OCI-M1 (cell line): Measurements from ENCODE around the gene CFAP70.

ENCODE experiments used
- DNase-seq: peaks from one replicate; lab custom pipeline; 2025; lab: John Stamatoyannopoulos, UW

Gene CFAP70

DNA sequence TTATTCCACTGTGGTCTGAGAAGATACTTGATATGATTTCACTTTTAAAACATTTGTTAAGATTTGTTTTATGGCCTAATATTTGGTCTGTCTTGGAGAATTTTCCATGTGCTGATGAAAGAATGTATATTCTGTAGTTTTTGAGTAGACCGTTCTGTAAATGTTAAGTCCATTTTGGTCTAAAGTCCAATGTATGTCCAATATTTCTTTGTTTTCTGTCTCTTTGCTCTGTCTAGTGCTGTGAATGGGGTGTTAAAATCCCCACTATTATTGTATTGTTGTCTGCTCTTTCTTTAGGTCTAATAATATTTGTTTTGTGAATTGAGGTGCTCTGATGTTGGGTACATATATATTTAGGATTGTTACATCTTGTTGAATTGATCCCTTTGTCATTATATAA lies 142.9 kb downstream of the CFAP70 start:
- no peak for DNase-seq

DNA sequence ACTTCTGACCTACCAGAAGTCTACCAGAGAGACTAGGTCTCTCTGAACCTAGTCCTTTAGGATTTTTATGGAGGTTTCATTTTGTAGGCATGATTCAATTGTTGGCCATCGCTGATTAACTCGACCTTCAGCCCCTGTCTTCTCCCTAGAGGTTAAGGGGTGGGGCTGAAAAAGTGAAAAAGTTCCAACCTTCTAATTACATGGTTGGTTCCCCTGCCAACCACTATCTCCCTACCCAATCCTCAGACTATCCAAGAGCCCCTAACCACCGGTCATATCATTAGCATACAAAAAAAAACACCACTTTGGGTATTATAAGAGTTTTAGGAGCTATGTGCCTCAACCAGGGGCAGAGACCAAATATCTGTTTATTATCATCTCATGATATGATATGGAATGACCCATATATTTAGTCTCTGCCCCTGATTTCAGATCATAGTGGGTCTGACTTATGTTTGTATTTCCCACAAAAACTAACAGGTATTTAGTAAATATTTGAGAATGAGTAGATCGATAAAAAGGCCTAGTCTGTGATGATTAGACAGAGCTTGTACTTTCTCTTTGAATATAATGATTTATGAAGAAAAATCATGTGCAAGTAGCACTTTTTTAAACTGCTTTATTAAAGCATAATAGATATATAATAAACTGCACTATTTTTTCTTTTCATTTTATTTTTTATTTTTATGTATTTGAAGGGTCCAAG lies 147.4 kb downstream of the CFAP70 start:
- DNase-seq = peak; percentile 71

DNA sequence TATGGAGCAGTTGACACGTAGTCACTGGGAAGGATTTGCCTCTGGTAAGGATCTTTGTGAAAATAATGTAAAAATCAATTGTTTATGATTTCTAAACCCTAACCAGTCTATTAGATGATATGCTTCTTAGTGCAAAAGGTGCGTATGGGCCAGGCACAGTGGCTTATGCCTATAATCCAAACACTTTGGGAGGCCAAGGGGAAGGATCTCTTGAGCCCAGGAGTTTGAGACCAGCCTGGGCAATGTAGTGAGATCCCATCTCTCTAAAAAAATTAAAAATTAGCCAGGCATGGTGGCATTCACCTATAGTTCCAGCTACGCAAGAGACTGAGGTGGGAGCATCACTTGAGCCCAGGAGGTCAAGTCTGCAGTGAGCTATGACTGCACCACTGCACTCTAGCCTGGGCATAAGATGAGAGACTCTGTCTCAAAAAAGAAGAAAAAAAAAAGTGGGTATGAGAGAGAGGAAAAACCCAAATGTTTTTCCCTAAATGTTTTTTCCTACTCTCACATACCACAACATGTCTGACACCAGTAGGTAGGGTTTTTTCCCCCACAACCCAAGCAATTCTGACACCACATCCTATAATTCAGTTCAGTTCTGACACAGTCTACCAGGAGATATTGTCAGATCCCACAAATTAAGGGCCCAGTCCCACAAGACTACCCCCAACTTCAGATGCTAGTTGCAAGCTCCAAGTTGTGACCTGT lies 148.1 kb downstream of the CFAP70 start:
- no peak for DNase-seq

DNA sequence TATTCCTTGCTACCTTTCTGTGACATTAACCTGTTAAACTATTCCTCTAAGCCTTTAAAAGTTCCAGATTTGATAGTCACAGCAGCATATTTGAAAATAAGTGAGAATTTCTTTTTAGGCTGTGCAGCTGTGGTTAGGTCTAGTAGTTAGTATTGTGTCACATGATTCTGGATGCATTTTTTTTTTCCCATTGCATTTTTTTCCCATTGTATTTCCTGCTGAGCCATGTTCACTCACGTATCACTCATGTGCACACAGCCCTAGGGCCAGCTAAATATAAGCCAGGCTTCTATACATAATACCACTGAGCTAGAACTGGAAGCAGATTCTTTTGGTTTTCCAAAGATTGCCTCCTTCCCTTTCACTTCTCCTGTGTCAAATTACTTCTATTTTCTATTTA lies 149.0 kb downstream of the CFAP70 start:
- DNase-seq = no peak

DNA sequence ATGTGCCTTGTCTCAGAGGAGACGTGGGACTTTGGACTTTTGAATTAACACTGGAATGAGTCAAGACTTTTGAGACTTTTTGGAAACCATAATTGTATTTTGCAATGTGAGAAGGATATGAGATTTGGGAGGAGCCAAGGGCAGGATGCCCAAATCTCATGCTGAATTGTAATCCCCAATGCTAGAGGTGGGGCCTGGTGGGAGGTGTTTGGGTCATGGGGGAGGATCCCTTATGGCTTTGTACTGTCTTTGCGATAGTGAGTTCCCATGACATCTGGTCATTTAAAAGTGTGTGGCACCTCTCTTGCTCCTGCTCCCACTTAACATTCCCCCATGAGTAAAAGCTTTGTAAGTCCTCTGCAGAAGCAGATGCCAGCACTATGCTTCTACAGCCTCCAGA lies 150.8 kb downstream of the CFAP70 start:
- no peak for DNase-seq

DNA sequence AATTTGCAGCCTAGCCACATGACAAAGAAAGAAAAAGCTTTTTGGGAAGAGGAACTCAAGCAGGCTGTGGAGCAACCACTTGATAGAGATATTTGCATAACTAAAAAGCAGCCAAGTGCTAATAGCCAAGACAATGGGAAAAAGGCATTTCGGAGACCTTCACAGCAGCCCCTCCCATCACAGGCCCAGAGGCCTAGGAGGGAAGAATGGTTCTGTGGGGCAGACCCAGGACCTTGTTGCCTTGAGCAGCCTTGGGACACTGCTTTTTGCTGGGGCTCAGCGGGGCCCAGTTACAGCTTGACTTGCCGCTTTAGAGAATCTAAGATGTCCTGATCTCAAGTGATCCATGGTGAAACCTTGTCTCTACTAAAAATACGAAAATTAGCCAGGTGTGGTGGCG lies 152.3 kb downstream of the CFAP70 start:
- DNase-seq = no peak

DNA sequence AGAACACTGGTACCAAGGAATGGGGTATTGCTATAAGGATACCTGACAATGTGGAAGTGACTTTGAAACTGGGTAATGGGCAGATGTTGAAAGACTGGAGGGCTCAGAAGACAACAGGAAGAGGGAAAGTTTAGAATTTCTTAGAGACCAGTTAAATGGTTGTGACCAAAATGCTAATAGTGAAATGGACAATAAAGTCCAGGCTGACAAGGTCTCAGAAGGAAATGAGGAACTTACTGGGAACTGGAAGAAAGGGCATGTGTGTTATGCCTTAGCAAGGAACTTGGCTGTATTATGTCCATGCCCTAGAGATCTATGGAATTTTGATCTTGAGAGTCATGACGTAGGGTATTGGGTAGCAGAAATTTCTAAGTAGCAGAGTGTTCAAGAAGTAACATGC lies 152.8 kb downstream of the CFAP70 start:
- DNase-seq = no peak

DNA sequence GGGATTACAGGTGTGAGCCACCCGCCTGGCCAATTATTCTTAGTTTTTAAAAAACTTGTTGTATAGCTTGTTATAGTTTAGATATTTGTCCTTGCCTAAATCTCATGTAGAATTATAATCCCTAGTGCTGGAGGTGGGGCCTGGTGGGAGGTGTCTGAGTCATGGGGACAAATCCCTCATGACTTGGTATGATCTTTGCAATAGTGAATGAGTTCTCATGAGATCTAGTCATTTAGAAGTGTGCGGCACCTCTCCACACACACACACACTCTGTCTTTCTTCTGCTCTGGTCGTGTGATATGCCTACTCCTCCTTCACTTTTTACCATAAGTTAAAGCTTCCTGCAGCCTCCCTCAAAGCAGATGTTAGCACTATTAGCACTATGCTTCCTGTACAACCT lies 153.6 kb downstream of the CFAP70 start:
- no peak for DNase-seq
